Ramos (cell line): Measurements from ENCODE around the gene DUOXA2.
"Not testable (repeated sequence)": the region's sequence is repeated elsewhere in the genome, so short reads cannot be mapped to it uniquely, and the experiment has no call there.

Source experiments
- in situ Hi-C: fragments of 300-500 bp; cut with MboI; formaldehyde crosslinking; loops from one replicate; pipeline ENCODE4 v1.14.3; 2022; ENCODE audit warnings: low sequenced_read_pairs; ENCODE audit not compliant: unreplicated experiment

Gene DUOXA2

GRCh38 chr15:45094358-45094730, 19.8 kb upstream of the DUOXA2 start:
- in situ Hi-C loops, result no loop called here

GRCh38 chr15:45095661-45096060, 18.5 kb upstream of the DUOXA2 start:
- in situ Hi-C loops, result no loop called here

- in situ Hi-C loops, result no loop called here
Observed at GRCh38 chr15:45097466-45097865, 16.7 kb upstream of the DUOXA2 start.

- in situ Hi-C loops, result no loop called here
Observed at GRCh38 chr15:45099549-45100165, 14.5 kb upstream of the DUOXA2 start.

- in situ Hi-C loops, result no loop called here
Observed at GRCh38 chr15:45100884-45101625, 13.1 kb upstream of the DUOXA2 start.

GRCh38 chr15:45101749-45102148, 12.4 kb upstream of the DUOXA2 start:
- in situ Hi-C loops, result no loop called here

- in situ Hi-C loops, result no loop called here
Observed at GRCh38 chr15:45102226-45102625, 11.9 kb upstream of the DUOXA2 start.

GRCh38 chr15:45104170-45104569, 10.0 kb upstream of the DUOXA2 start:
- in situ Hi-C loops, result not testable (repeated sequence)

- in situ Hi-C loops, result no loop called here
Observed at GRCh38 chr15:45105586-45105985, 8.5 kb upstream of the DUOXA2 start.

- in situ Hi-C loops, result no loop called here
Observed at GRCh38 chr15:45106002-45106790, 7.9 kb upstream of the DUOXA2 start.

- in situ Hi-C loops, result no loop called here
Observed at GRCh38 chr15:45107941-45108630, 6.0 kb upstream of the DUOXA2 start.

- in situ Hi-C loops, result no loop called here
Observed at GRCh38 chr15:45110256-45110820, 3.8 kb upstream of the DUOXA2 start.

GRCh38 chr15:45111390-45112142, 2.6 kb upstream of the DUOXA2 start:
- in situ Hi-C loops, result no loop called here

GRCh38 chr15:45112143-45112590, 2.0 kb upstream of the DUOXA2 start:
- in situ Hi-C loops, result no loop called here

GRCh38 chr15:45112591-45113379, 1.3 kb upstream of the DUOXA2 start:
- in situ Hi-C loops, result no loop called here

GRCh38 chr15:45113380-45113990, 641 bp upstream of the DUOXA2 start:
- in situ Hi-C loops, result no loop called here

- in situ Hi-C loops, result no loop called here
Observed at GRCh38 chr15:45114751-45115085, 592 bp downstream of the DUOXA2 start.

GRCh38 chr15:45115312-45115820, 1.2 kb downstream of the DUOXA2 start:
- in situ Hi-C loops, result no loop called here
